ENCODE measurements around the gene CETN1.

CETN1 gene

GRCh38 chr18:604771-605170 lies 24.6 kb downstream of the CETN1 start (continued):
- no peak for TF ChIP-seq ZNF830 (tag by site-specific recombination; IDR thresholded peaks at IDR 0.05; ENCODE audit: low read depth)
- TF ChIP-seq ZBTB49 (tag by site-specific recombination; IDR thresholded peaks at IDR 0.05; ENCODE audit: low read depth), result no peak

- ChIA-PET POLR2A (no interaction called here), CTCF (interaction anchor here (0.8 to 2.1 kb wide), 4 partner anchors 11 to 324 kb away, joined by 3 to 8 read pairs (median 4); partner anchors contain the start of gene CLUL1)
- no peaks in the 10 kb centered on the region for H3K9me3 ChIP-seq (ENCODE audit: control insufficient read depth, insufficient read depth, low read depth, low read length)
- no peaks in the 10 kb centered on the region for H3K4me1 ChIP-seq (ENCODE audit: control insufficient read depth, insufficient read depth, low read length)
- H3K36me3 ChIP-seq (ENCODE audit: control insufficient read depth in 2 of 2, insufficient read depth in 1 of 2, low read length in 2 of 2), result no peaks in the 10 kb centered on the region
- no peak for TF ChIP-seq ZNF48 (tag by site-specific recombination; IDR thresholded peaks at IDR 0.05)
- no peak for TF ChIP-seq ZNF521 (tag by site-specific recombination; IDR thresholded peaks at IDR 0.05)
- TF ChIP-seq ZNF184 (tag by site-specific recombination; IDR thresholded peaks at IDR 0.05), result no peak
- no peak for TF ChIP-seq KLF8 (tag by site-specific recombination; IDR thresholded peaks at IDR 0.05)
- TF ChIP-seq REPIN1 (tag by site-specific recombination; IDR thresholded peaks at IDR 0.05; ENCODE audit: low read depth), result no peak
- TF ChIP-seq ZNF23 (tag by site-specific recombination; IDR thresholded peaks at IDR 0.05; ENCODE audit: borderline replicate concordance), result no peak
- no peak for TF ChIP-seq MEIS1 (CRISPR knock-in tag; IDR thresholded peaks at IDR 0.05; ENCODE audit: borderline replicate concordance)
- no peak for TF ChIP-seq GLIS1 (tag by site-specific recombination; IDR thresholded peaks at IDR 0.05)
- no peak for TF ChIP-seq ZNF658 (tag by site-specific recombination; IDR thresholded peaks at IDR 0.05)
- no peak for TF ChIP-seq ZNF157 (tag by site-specific recombination; IDR thresholded peaks at IDR 0.05)
- TF ChIP-seq ZBTB6 (tag by site-specific recombination; IDR thresholded peaks at IDR 0.05), result no peak
- TF ChIP-seq ZNF146 (tag by site-specific recombination; IDR thresholded peaks at IDR 0.05), result no peak
- TF ChIP-seq ZNF239 (tag by site-specific recombination; IDR thresholded peaks at IDR 0.05), result no peak
- TF ChIP-seq ZNF449 (tag by site-specific recombination; IDR thresholded peaks at IDR 0.05), result no peak
- TF ChIP-seq INSM2 (tag by site-specific recombination; IDR thresholded peaks at IDR 0.05), result no peak
- H3K4me3 ChIP-seq (ENCODE audit: low read depth, low read length), result no peak overlapping the region
- H3K27ac ChIP-seq (ENCODE audit: extremely low read depth, low read depth, low read length), result no peak overlapping the region
These were observed 27.8 kb downstream of the CETN1 start for GRCh38 chr18:607930-608329.
